ENCODE data around the gene DPF3. TPM values are rescaled to one million over a fixed set of nuclear protein-coding genes. Genes with fewer than 3 reads are reported as not detected.

The DPF3 gene
- polyA plus RNA-seq, 2 of the 4 experiments (the other 2 are of a cell fraction), result 0.05 to 0.09 TPM

DNA sequence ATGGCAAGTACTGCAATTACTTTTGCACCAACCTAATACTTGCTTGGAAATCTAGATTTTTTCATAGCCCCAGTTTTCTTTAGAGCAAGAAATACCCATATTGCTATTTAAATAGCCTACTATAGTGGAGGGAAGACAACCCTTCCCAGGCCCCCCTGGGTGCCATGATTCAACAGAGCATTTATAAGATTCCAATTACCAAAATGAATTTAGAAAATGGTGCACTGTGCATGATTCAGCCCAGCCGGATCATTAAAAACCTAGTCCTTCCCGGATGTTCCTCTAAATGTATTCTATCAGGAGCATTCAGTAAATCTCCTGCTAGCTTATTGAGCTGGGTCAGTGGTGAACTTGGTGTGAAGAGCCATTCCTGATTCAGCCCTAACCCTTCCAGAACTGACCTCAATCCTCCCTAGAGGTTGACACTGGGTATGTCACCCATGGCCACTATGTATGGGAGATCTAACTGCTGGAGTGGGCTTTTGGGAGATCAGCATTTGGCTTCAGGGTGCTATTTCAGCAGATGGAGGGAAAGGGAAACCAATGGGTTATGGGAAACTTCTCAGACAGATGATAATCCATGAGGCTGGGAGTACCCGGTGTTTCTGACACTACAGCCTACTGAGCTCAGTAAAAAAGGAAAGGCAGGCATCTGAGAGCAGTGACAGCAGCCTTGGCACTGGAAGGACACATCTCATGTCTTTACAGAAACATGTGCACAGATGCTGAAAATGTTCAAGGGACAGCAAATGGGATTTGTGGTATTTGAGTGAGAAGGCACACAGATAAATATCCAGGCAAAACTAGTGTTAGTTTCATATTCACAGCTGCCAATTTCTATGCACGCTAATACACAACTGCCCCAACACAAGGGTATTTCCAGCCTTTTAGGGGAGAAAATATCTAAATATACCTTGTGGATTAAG is 258.9 kb downstream of the DPF3 start (continued):
- TF ChIP-seq RCOR1 (IDR thresholded peaks at IDR 0.05; ENCODE audit: low read depth, low read length) (no peak), SREBF2 (IDR thresholded peaks at IDR 0.05) (no peak), RFX5 (IDR thresholded peaks at IDR 0.05) (no peak), ZNF302 (CRISPR knock-in tag; IDR thresholded peaks at IDR 0.05) (no peak), NFE2L2 (conservative IDR thresholded peaks at IDR 0.05; ENCODE audit: low read length) (no peak), HEYL (CRISPR knock-in tag; IDR thresholded peaks at IDR 0.05) (no peak), MYC (IDR thresholded peaks at IDR 0.05; ENCODE audit: borderline replicate concordance, low read length) (no peak), JUN (IDR thresholded peaks at IDR 0.05) (no peak), ZSCAN20 (CRISPR knock-in tag; IDR thresholded peaks at IDR 0.05) (no peak), NR3C1 (IDR thresholded peaks at IDR 0.05) (no peak)

- ChIA-PET CTCF (interaction anchor here (1.1 kb wide), 1 partner anchor 20 kb away, joined by 3 read pairs; no protein-coding TSS in a partner anchor), POLR2A (no interaction called here)
- Histone ChIP-seq H3K4me1 (no peaks in the 10 kb centered on the region; the same call in 2 of the 3 replicates), H3K9me3 (no peaks in the 10 kb centered on the region), H3K4me2 (no peak overlapping the region), H3K27ac (no peak overlapping the region), H3K4me3 (no peak overlapping the region)
- 5% methylated on average over 5 of the region's 5 CpGs for WGBS (ENCODE audit: missing lambda C conversion rate)
- TF ChIP-seq CHD4 (IDR thresholded peaks at IDR 0.05; ENCODE audit: borderline replicate concordance), result no peak
- TF ChIP-seq FOSB (CRISPR knock-in tag; IDR thresholded peaks at IDR 0.05), result no peak
- TF ChIP-seq SMC3 (IDR thresholded peaks at IDR 0.05), result no peak
- no peak for TF ChIP-seq HEYL (CRISPR knock-in tag; IDR thresholded peaks at IDR 0.05)
- TF ChIP-seq EHMT2 (IDR thresholded peaks at IDR 0.05; ENCODE audit: low read depth), result no peak
- TF ChIP-seq KDM5A (IDR thresholded peaks at IDR 0.05), result no peak
- TF ChIP-seq NFE2L2 (conservative IDR thresholded peaks at IDR 0.05; ENCODE audit: low read length), result no peak
- TF ChIP-seq PBX3 (IDR thresholded peaks at IDR 0.05), result no peak
- TF ChIP-seq NPAS2 (CRISPR knock-in tag; IDR thresholded peaks at IDR 0.05; ENCODE audit: borderline replicate concordance), result no peak
- no peak for TF ChIP-seq ZFP36 (IDR thresholded peaks at IDR 0.05; ENCODE audit: borderline replicate concordance, partially characterized antibody)
- no peak for TF ChIP-seq RARB (CRISPR knock-in tag; IDR thresholded peaks at IDR 0.05)
- no peak for TF ChIP-seq HES2 (IDR thresholded peaks at IDR 0.05)
- TF ChIP-seq E2F6 (IDR thresholded peaks at IDR 0.05; ENCODE audit: borderline replicate concordance, low read depth), result no peak
- no peak for FAIRE-seq
- ATAC-seq, result no peak
- no peak for DNase-seq (ENCODE audit: low read depth in 1 of 2, low spot score in 1 of 2)
These were observed 260.4 kb downstream of the DPF3 start for GRCh38 chr14:72633551-72633950.

DNA sequence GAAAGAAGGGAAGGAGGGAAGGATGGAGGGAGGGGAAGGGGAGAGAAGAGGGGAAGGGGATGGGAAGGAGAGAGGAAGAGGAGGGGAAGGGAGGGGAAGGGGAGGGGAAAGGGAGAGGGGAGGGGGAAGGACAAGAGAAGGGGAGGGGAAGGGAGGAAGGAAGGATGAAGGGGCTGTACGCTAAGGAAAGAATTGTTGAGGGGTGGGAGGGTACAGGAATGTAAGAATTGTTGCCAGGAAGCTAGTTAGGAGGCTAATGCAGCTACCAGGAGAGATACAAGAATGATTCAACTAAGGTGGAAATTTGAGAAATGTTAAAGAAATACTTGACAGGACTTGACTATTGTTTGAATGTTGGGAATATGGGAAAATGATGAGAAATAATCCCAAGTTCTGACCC is 261.2 kb downstream of the DPF3 start:
- Histone ChIP-seq H3K9me3 (no peaks in the 10 kb centered on the region), H3K4me2 (no peak overlapping the region), H3K4me1 (no peaks in the 10 kb centered on the region), H3K4me3 (no peak overlapping the region), H3K27ac (no peak overlapping the region)
- POLR2A ChIA-PET, result no interaction called here
- FAIRE-seq (no peak), DNase-seq (ENCODE audit: low read depth in 1 of 2, low spot score in 1 of 2) (no peak), ATAC-seq (no peak)
- CTCF ChIA-PET, result no interaction called here
- 0% methylated on average over 1 of the region's 1 CpG for WGBS (ENCODE audit: missing lambda C conversion rate)
- TF ChIP-seq CBX8 (IDR thresholded peaks at IDR 0.05) (no peak), BHLHE40 (IDR thresholded peaks at IDR 0.05; ENCODE audit: low read depth, low read length) (no peak), HEYL (CRISPR knock-in tag; IDR thresholded peaks at IDR 0.05) (no peak), ZC3H11A (IDR thresholded peaks at IDR 0.05) (no peak), JUNB (IDR thresholded peaks at IDR 0.05) (no peak), KDM1A (IDR thresholded peaks at IDR 0.05; ENCODE audit: low read depth) (no peak), HMGXB4 (CRISPR knock-in tag; IDR thresholded peaks at IDR 0.05; ENCODE audit: borderline replicate concordance) (no peak), HOXB5 (CRISPR knock-in tag; IDR thresholded peaks at IDR 0.05) (no peak), HOXA7 (CRISPR knock-in tag; IDR thresholded peaks at IDR 0.05) (no peak), ZSCAN20 (CRISPR knock-in tag; IDR thresholded peaks at IDR 0.05) (no peak), RFX5 (IDR thresholded peaks at IDR 0.05) (no peak), NFE2L2 (conservative IDR thresholded peaks at IDR 0.05; ENCODE audit: low read length) (no peak), ZNF302 (CRISPR knock-in tag; IDR thresholded peaks at IDR 0.05) (no peak), TFCP2L1 (CRISPR knock-in tag; IDR thresholded peaks at IDR 0.05) (no peak), CEBPB (IDR thresholded peaks at IDR 0.05) (no peak), HES2 (IDR thresholded peaks at IDR 0.05) (no peak)

Measured in A549 (cell line).